Common myeloid progenitor, CD34-positive (primary cell): ENCODE data around the gene CFTR.

Source experiments
- CTCF ChIA-PET: fragments of 350-600 bp; sonication (Branson Sonifier 250); formaldehyde crosslinking; loops from one replicate; lab custom pipeline; 2021; ENCODE audit warnings: antibody characterized with exemption; lab: Charles Lee
- POLR2A ChIA-PET: fragments of 350-600 bp; sonication (Branson Sonifier 250); formaldehyde crosslinking; loops from one replicate; lab custom pipeline; 2021; ENCODE audit warnings: antibody characterized with exemption; lab: Charles Lee
- DNase-seq, 3 donors: peaks; one replicate each; pipeline versions ENCODE4 v3.0.0 to v3.0.0-alpha.2; 2013
- H3K27ac ChIP-seq, 2 experiments: 1 replicate in 1 of 2; 2 replicates in 1 of 2; pipeline ENCODE4 v1.7.0; 2013; ENCODE audit warnings: inconsistent platforms in 2 of 2, low read length in 2 of 2, mild to moderate bottlenecking in 2 of 2, low read depth in 1 of 2, moderate library complexity in 1 of 2; ENCODE audit not compliant: severe bottlenecking in 2 of 2, insufficient read depth in 1 of 2, poor library complexity in 1 of 2
- H3K27me3 ChIP-seq, 5 experiments: replicated peaks in 2 of 5; 1 replicate in 3 of 5; 2 replicates in 2 of 5; pipeline versions ENCODE4 v1.6.1 to v1.7.0; 2013; ENCODE audit warnings: low read length in 4 of 5, mild to moderate bottlenecking in 2 of 5, moderate library complexity in 2 of 5, inconsistent platforms in 1 of 5; ENCODE audit not compliant: insufficient read depth in 5 of 5, control insufficient read depth in 4 of 5
- H3K36me3 ChIP-seq, 4 experiments: 1 replicate in 2 of 4; 2 replicates in 2 of 4; pipeline versions ENCODE4 v1.6.1 to v1.7.0; 2013; ENCODE audit warnings: low read length in 3 of 4, control low read depth in 1 of 4, mild to moderate bottlenecking in 1 of 4; ENCODE audit not compliant: control insufficient read depth in 4 of 4, insufficient read depth in 4 of 4
- H3K4me1 ChIP-seq, 4 experiments: 1 replicate in 3 of 4; 2 replicates in 1 of 4; pipeline versions ENCODE4 v1.6.1 to v1.7.1; 2013; ENCODE audit warnings: low read length in 3 of 4, mild to moderate bottlenecking in 3 of 4, control low read depth in 1 of 4, inconsistent platforms in 1 of 4, moderate library complexity in 1 of 4; ENCODE audit not compliant: control insufficient read depth in 4 of 4, insufficient read depth in 4 of 4; ENCODE audit errors: control extremely low read depth in 1 of 4
- H3K4me3 ChIP-seq, 7 experiments: 1 replicate in 4 of 7; 2 replicates in 3 of 7; pipeline versions ENCODE4 v1.5.1 to v1.7.0; 2013; ENCODE audit warnings: mild to moderate bottlenecking in 7 of 7, low read length in 6 of 7, moderate library complexity in 6 of 7, inconsistent platforms in 2 of 7, low read depth in 2 of 7, control low read depth in 1 of 7; ENCODE audit not compliant: insufficient read depth in 4 of 7, control insufficient read depth in 1 of 7; ENCODE audit errors: extremely low read depth in 1 of 7
- H3K9me3 ChIP-seq, 5 experiments: 1 replicate in 4 of 5; 2 replicates in 1 of 5; pipeline versions ENCODE4 v1.6.1 to v1.7.1; 2013; ENCODE audit warnings: low read length in 4 of 5, mild to moderate bottlenecking in 2 of 5, inconsistent platforms in 1 of 5, low read depth in 1 of 5, moderate library complexity in 1 of 5; ENCODE audit not compliant: control insufficient read depth in 4 of 5, insufficient read depth in 2 of 5; ENCODE audit errors: control extremely low read depth in 1 of 5
- WGBS: methylation state at CpG from one replicate; pipeline ENCODE4 v1.1.5; 2013; ENCODE audit not compliant: insufficient coverage; 5-methylcytosine and 5-hydroxymethylcytosine counted together

Gene CFTR

GRCh38 chr7:117686311-117686935 is 206.6 kb downstream of the CFTR start:
- H3K27me3 ChIP-seq = peaks cover 0 to 8% (median 0%) of the 10 kb centered on the region in 5 experiments
- ChIA-PET CTCF (no interaction called here), POLR2A (no interaction called here)
- H3K36me3 ChIP-seq = no peaks in the 10 kb centered on the region
- no peaks in the 10 kb centered on the region for H3K9me3 ChIP-seq
- no peak for DNase-seq
- no peaks in the 10 kb centered on the region for H3K4me1 ChIP-seq
- no peak overlapping the region for H3K27ac ChIP-seq
- H3K4me3 ChIP-seq = no peak overlapping the region

- H3K4me3 ChIP-seq = no peak overlapping the region
- no peak for DNase-seq
- H3K9me3 ChIP-seq = no peaks in the 10 kb centered on the region
- no peaks in the 10 kb centered on the region for H3K36me3 ChIP-seq
- ChIA-PET CTCF (no interaction called here), POLR2A (interaction anchor here (0.6 kb wide), 1 partner anchor 1457 kb away, joined by 4 read pairs; no protein-coding TSS in a partner anchor)
- no peaks in the 10 kb centered on the region for H3K4me1 ChIP-seq
- WGBS = 89% methylated on average over 1 of the region's 2 CpGs
- H3K27ac ChIP-seq = no peak overlapping the region
- peaks cover 0 to 5% (median 0%) of the 10 kb centered on the region in 5 experiments for H3K27me3 ChIP-seq
These were observed 208.3 kb downstream of the CFTR start for GRCh38 chr7:117688126-117688525.

GRCh38 chr7:117689406-117689805 is 209.6 kb downstream of the CFTR start:
- ChIA-PET POLR2A (no interaction called here), CTCF (interaction anchor here (0.5 kb wide), 1 partner anchor 504 kb away, joined by 3 read pairs; no protein-coding TSS in a partner anchor)
- peaks cover 0 to 1% (median 0%) of the 10 kb centered on the region in 5 experiments for H3K27me3 ChIP-seq

DNA sequence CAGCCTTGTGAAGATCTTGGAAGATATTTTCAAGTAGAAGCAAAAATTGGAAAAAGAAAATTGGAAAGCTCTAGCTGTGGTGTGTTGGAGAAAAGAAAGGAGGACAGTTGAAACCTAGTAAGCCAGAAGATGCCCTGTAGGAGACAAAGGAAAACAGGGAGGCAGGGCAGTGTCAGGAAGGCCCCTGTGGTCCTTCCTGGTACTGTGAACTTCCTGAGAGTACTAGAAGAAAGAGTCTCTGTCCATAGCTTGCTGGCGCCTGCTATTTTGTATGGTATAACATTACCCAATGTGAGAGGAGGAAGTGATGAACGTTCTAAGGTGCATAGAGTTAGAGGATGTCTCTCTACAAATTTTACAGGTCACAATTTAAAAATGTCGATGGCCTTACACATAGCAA is 210.3 kb downstream of the CFTR start:
- CTCF ChIA-PET = no interaction called here
- Histone ChIP-seq H3K4me3 (no peak overlapping the region), H3K4me1 (no peaks in the 10 kb centered on the region), H3K27ac (no peak overlapping the region), H3K9me3 (no peaks in the 10 kb centered on the region), H3K36me3 (no peaks in the 10 kb centered on the region), H3K27me3 (no peaks in the 10 kb centered on the region)
- no CpG with 5 or more reads among the region's 3 CpGs for WGBS
- POLR2A ChIA-PET = interaction anchor here (0.6 kb wide), 1 partner anchor 158 kb away, joined by 3 read pairs; no protein-coding TSS in a partner anchor
- DNase-seq = no peak

More at GRCh38 chr7:117689406-117689805, 209.6 kb downstream of the CFTR start:
- no peaks in the 10 kb centered on the region for H3K36me3 ChIP-seq
- no peak overlapping the region for H3K27ac ChIP-seq
- DNase-seq = no peak
- no peaks in the 10 kb centered on the region for H3K9me3 ChIP-seq
- H3K4me3 ChIP-seq = no peak overlapping the region
- H3K4me1 ChIP-seq = no peaks in the 10 kb centered on the region

- Histone ChIP-seq H3K4me1 (no peaks in the 10 kb centered on the region), H3K27ac (no peak overlapping the region), H3K9me3 (no peaks in the 10 kb centered on the region), H3K36me3 (no peaks in the 10 kb centered on the region), H3K4me3 (no peak overlapping the region), H3K27me3 (peaks cover 0 to 2% (median 0%) of the 10 kb centered on the region in 5 experiments)
- DNase-seq = no peak
- ChIA-PET CTCF (no interaction called here), POLR2A (no interaction called here)
- WGBS = 100% methylated on average over 4 of the region's 7 CpGs
These were observed 212.5 kb downstream of the CFTR start for GRCh38 chr7:117692338-117692737.

DNA sequence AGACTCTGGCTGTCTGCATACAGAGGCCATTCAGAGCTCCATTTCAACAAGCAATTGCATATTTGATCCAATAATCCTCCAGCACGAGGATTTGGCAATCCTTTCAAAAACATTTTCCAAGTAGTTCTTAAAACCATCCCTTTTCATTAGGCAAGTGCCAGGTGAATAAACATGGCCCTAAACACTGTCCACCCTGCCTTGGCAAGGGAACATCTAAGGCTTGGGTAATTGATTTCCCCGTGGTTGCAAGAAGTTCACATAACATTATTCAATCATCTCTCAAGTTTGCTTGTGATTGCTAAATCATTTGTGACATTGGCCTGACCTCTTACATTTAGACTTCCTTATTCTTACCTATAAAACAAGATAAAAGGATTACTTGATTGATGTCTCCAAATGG is 218.2 kb downstream of the CFTR start:
- Histone ChIP-seq H3K27ac (no peak overlapping the region), H3K4me1 (no peaks in the 10 kb centered on the region), H3K36me3 (no peaks in the 10 kb centered on the region), H3K27me3 (peaks cover 0 to 2% (median 0%) of the 10 kb centered on the region in 5 experiments), H3K4me3 (no peak overlapping the region), H3K9me3 (no peaks in the 10 kb centered on the region)
- DNase-seq = no peak
- ChIA-PET POLR2A (no interaction called here), CTCF (no interaction called here)
- WGBS = 96% methylated on average over 2 of the region's 2 CpGs

GRCh38 chr7:117704063-117704462 is 224.2 kb downstream of the CFTR start:
- POLR2A ChIA-PET = no interaction called here
- Histone ChIP-seq H3K27me3 (no peaks in the 10 kb centered on the region), H3K36me3 (no peaks in the 10 kb centered on the region), H3K4me1 (no peaks in the 10 kb centered on the region), H3K27ac (no peak overlapping the region), H3K9me3 (no peaks in the 10 kb centered on the region), H3K4me3 (no peak overlapping the region)
- no peak for DNase-seq
- no CpG with 5 or more reads among the region's 3 CpGs for WGBS
- CTCF ChIA-PET = no interaction called here
